Body of pancreas (tissue), 4 donors: ENCODE measurements around the gene OR4C5.

Experiments
- CTCF ChIP-seq, 7 experiments: fragments of 450-650 bp in 4 of 7; fragments of 200-600 bp in 3 of 7; sonication (generic) in 3 of 7; IDR thresholded peaks; one replicate each; pipeline ENCODE4 v1.5.1; 2016 to 2019; ENCODE audit warnings: antibody characterized with exemption in 7 of 7
- POLR2A ChIP-seq, 3 donors: fragments of 450-650 bp; IDR thresholded peaks; one replicate each; pipeline ENCODE4 v1.6.1; 2016; ENCODE audit warnings: antibody characterized with exemption in 3 of 3, mild to moderate bottlenecking in 2 of 3

DNA sequence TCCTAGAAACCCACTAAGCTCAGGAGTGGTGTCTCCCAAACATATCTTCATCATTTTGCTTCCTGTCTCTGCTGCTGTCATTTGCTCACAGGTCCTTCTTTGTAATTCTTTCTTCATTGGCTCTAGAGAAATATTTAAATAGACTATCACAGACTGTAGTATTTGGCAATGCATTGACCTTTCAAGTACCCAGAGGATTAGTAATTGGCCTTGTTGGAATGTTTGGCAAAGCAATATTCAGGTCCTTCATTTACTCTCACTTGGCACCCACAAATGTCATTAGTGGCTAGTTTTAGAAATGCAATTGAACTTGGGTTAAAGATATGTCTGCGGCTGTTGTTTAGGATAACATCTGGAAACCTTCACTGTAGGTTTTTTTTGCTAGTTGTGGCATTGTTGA lies 11.6 kb downstream of the OR4C5 start:
- no peak for TF ChIP-seq POLR2A (IDR thresholded peaks at IDR 0.05)
- TF ChIP-seq CTCF (IDR thresholded peaks at IDR 0.05) = no peak
